HEK293 (cell line): ENCODE measurements around the gene PRPF6.

Experiments used
- HOXD13 ChIP-seq: sonication (generic); formaldehyde crosslinking; IDR thresholded peaks from 2 replicates; pipeline ENCODE4 v1.8.0; 2022; ENCODE audit warnings: missing genetic modification reagents, borderline replicate concordance
- IKZF3 ChIP-seq: fragments of 450-650 bp; IDR thresholded peaks from 2 replicates; pipeline ENCODE4 v1.5.0; 2018; ENCODE audit warnings: missing biosample characterization, mild to moderate bottlenecking, missing genetic modification characterization, moderate library complexity
- KLF1 ChIP-seq: fragments of 450-650 bp; formaldehyde crosslinking; IDR thresholded peaks from 2 replicates; pipeline ENCODE4 v1.5.1; 2016; ENCODE audit warnings: missing biosample characterization, missing genetic modification characterization
- KLF9 ChIP-seq: fragments of 450-650 bp; formaldehyde crosslinking; IDR thresholded peaks from 2 replicates; pipeline ENCODE4 v1.5.1; 2016; ENCODE audit warnings: missing biosample characterization, missing genetic modification characterization, low read depth
- PRDM1 ChIP-seq: fragments of 450-650 bp; formaldehyde crosslinking; IDR thresholded peaks from 2 replicates; pipeline ENCODE4; 2016; ENCODE audit warnings: missing biosample characterization, missing genetic modification characterization
- SCRT2 ChIP-seq: fragments of 450-650 bp; formaldehyde crosslinking; IDR thresholded peaks from 2 replicates; pipeline ENCODE4 v1.5.1; 2016; ENCODE audit warnings: missing biosample characterization, missing genetic modification characterization
- SP3 ChIP-seq: fragments of 450-650 bp; formaldehyde crosslinking; IDR thresholded peaks from 2 replicates; pipeline ENCODE4 v1.5.1; 2016; ENCODE audit warnings: missing biosample characterization, missing genetic modification characterization
- SP7 ChIP-seq: fragments of 450-650 bp; formaldehyde crosslinking; IDR thresholded peaks from 2 replicates; pipeline ENCODE4 v1.5.1; 2016; ENCODE audit warnings: missing biosample characterization, missing genetic modification characterization
- ZBTB20 ChIP-seq: fragments of 450-650 bp; formaldehyde crosslinking; IDR thresholded peaks from 2 replicates; pipeline ENCODE4 v1.5.1; 2016; ENCODE audit warnings: missing biosample characterization, missing genetic modification characterization
- ZFP37 ChIP-seq: fragments of 450-650 bp; formaldehyde crosslinking; IDR thresholded peaks from 2 replicates; pipeline ENCODE4 v1.5.1; 2016; ENCODE audit warnings: missing biosample characterization, missing genetic modification characterization
- ZNF138 ChIP-seq: fragments of 450-650 bp; formaldehyde crosslinking; IDR thresholded peaks from 2 replicates; pipeline ENCODE4 v1.5.1; 2016; ENCODE audit warnings: missing biosample characterization, missing genetic modification characterization, borderline replicate concordance
- ZNF155 ChIP-seq: fragments of 450-650 bp; formaldehyde crosslinking; IDR thresholded peaks from 2 replicates; pipeline ENCODE4 v1.5.1; 2016; ENCODE audit warnings: missing biosample characterization, missing genetic modification characterization
- ZNF16 ChIP-seq: fragments of 450-650 bp; formaldehyde crosslinking; IDR thresholded peaks from 2 replicates; pipeline ENCODE4 v1.5.1; 2016; ENCODE audit warnings: low read depth, missing biosample characterization, missing genetic modification characterization
- ZNF174 ChIP-seq: fragments of 450-650 bp; formaldehyde crosslinking; IDR thresholded peaks from 2 replicates; pipeline ENCODE4 v1.5.0; 2017; ENCODE audit warnings: missing biosample characterization, mild to moderate bottlenecking, missing genetic modification characterization
- ZNF214 ChIP-seq: fragments of 450-650 bp; formaldehyde crosslinking; IDR thresholded peaks from 2 replicates; pipeline ENCODE4 v1.5.1; 2017; ENCODE audit warnings: missing biosample characterization, mild to moderate bottlenecking, missing genetic modification characterization, borderline replicate concordance
- ZNF223 ChIP-seq: fragments of 450-650 bp; formaldehyde crosslinking; IDR thresholded peaks from 2 replicates; pipeline ENCODE4 v1.5.1; 2016; ENCODE audit warnings: missing biosample characterization, missing genetic modification characterization
- ZNF311 ChIP-seq: fragments of 450-650 bp; formaldehyde crosslinking; IDR thresholded peaks from 2 replicates; pipeline ENCODE4 v1.5.1; 2017; ENCODE audit warnings: missing biosample characterization, missing genetic modification characterization, borderline replicate concordance
- ZNF394 ChIP-seq: fragments of 450-650 bp; formaldehyde crosslinking; IDR thresholded peaks from 2 replicates; pipeline ENCODE4 v1.5.1; 2016; ENCODE audit warnings: missing biosample characterization, missing genetic modification characterization, mild to moderate bottlenecking, moderate library complexity, borderline replicate concordance
- ZNF404 ChIP-seq: fragments of 450-650 bp; formaldehyde crosslinking; IDR thresholded peaks from 2 replicates; pipeline ENCODE4 v1.5.1; 2017; ENCODE audit warnings: missing biosample characterization, missing genetic modification characterization
- ZNF48 ChIP-seq: fragments of 450-650 bp; formaldehyde crosslinking; IDR thresholded peaks from 2 replicates; pipeline ENCODE4 v1.5.1; 2016; ENCODE audit warnings: missing biosample characterization, missing genetic modification characterization
- ZNF521 ChIP-seq: fragments of 450-650 bp; formaldehyde crosslinking; IDR thresholded peaks from 2 replicates; pipeline ENCODE4 v1.5.1; 2017; ENCODE audit warnings: missing biosample characterization, mild to moderate bottlenecking, missing genetic modification characterization
- ZNF530 ChIP-seq: fragments of 450-650 bp; formaldehyde crosslinking; IDR thresholded peaks from 2 replicates; pipeline ENCODE4 v1.5.1; 2016; ENCODE audit warnings: low read depth, missing biosample characterization, missing genetic modification characterization
- ZNF544 ChIP-seq: fragments of 450-650 bp; formaldehyde crosslinking; IDR thresholded peaks from 2 replicates; pipeline ENCODE4 v1.5.0; 2017; ENCODE audit warnings: missing biosample characterization, missing genetic modification characterization
- ZNF548 ChIP-seq: fragments of 450-650 bp; formaldehyde crosslinking; IDR thresholded peaks from 2 replicates; pipeline ENCODE4 v1.5.1; 2016; ENCODE audit warnings: missing biosample characterization, missing genetic modification characterization
- ZNF585B ChIP-seq: fragments of 450-650 bp; formaldehyde crosslinking; IDR thresholded peaks from 2 replicates; pipeline ENCODE4 v1.5.1; 2016; ENCODE audit warnings: missing biosample characterization, missing genetic modification characterization
- ZNF623 ChIP-seq: fragments of 450-650 bp; formaldehyde crosslinking; IDR thresholded peaks from 2 replicates; pipeline ENCODE4 v1.5.1; 2016; ENCODE audit warnings: missing biosample characterization, missing genetic modification characterization
- ZNF626 ChIP-seq: fragments of 450-650 bp; sonication (Bioruptor Pico); formaldehyde crosslinking; IDR thresholded peaks from 2 replicates; pipeline ENCODE4 v1.5.1; 2018; ENCODE audit warnings: missing biosample characterization, missing genetic modification characterization, inconsistent platforms
- ZNF747 ChIP-seq: fragments of 450-650 bp; formaldehyde crosslinking; IDR thresholded peaks from 2 replicates; pipeline ENCODE4 v1.5.1; 2016; ENCODE audit warnings: missing biosample characterization, missing genetic modification characterization
- ZNF843 ChIP-seq: fragments of 450-650 bp; formaldehyde crosslinking; IDR thresholded peaks from 2 replicates; pipeline ENCODE4 v1.5.1; 2016; ENCODE audit warnings: missing biosample characterization, missing genetic modification characterization
- TF ChIP-seq, protein P1 (sequence below): fragments of 450-650 bp; formaldehyde crosslinking; IDR thresholded peaks from 2 replicates; pipeline ENCODE4 v1.5.1; 2016; ENCODE audit warnings: missing biosample characterization, missing genetic modification characterization
- TF ChIP-seq, protein P2 (sequence below): fragments of 450-650 bp; formaldehyde crosslinking; IDR thresholded peaks from 2 replicates; pipeline ENCODE4 v1.5.1; 2016; ENCODE audit warnings: missing biosample characterization, missing genetic modification characterization, borderline replicate concordance
- TF ChIP-seq, protein P3 (sequence below): fragments of 450-650 bp; formaldehyde crosslinking; IDR thresholded peaks from 2 replicates; pipeline ENCODE4; 2016; ENCODE audit warnings: missing biosample characterization, missing genetic modification characterization
- TF ChIP-seq, protein P4 (sequence below): IDR thresholded peaks from 2 replicates; pipeline ENCODE4 v1.6.1; 2011; ENCODE audit warnings: mild to moderate bottlenecking, low read depth, low read length, borderline replicate concordance

PRPF6 gene

DNA sequence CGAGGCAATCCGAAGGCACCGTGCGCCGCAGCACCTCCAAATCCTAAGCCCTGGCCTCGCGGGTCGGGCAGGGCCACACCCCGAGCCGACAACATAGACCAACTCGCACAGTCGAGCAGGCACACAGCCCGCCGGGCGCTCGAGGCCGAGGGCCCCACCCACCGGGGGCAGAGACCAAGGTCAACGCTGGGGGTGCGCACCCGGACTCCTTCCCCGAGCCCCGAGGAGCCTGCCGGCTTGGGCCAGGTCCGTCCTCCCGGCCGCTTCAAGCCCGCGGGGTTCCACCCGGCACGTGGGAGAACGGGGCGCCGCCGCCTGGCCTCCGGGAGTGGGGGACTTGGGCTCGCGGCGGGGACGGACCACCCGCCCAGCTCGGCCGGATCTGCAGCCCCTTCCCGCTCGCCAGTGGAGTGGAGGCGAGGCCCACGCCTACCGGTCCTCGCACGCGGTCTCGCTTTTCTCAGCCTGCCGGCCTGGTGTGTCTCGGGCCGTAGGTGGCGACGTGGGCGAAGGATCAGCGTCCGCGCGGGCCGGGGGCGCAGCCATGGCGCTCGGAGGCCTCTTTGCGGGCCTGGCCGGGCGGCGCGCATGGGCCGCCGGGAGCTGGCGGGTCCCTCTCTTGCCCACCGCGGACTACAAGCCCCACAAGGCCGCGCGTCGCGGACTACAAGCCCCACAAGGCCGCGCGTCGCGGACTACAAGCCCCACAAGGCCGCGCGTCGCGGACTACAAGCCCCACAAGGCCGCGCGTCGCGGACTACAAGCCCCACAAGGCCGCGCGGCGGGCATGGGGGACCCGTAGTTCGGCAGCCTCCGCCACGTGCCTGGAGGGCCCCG, 24.9 kb upstream of the PRPF6 start, which contains the start of gene UCKL1 (continued):
- TF ChIP-seq ZNF214 (tag by site-specific recombination) (no peak), ZNF626 (tag by site-specific recombination) (no peak), ZNF548 (tag by site-specific recombination) (no peak), KLF1 (peak; percentile 45; the same call in 1 of the 2 replicates), HOXD13 (CRISPR knock-in tag) (0 out of 2 replicates have a peak, but pooled peaks have one; percentile 47), ZNF521 (no peak), ZNF544 (tag by site-specific recombination) (no peak), ZNF585B (tag by site-specific recombination) (no peak), ZNF174 (tag by site-specific recombination) (no peak), SP3 (tag by site-specific recombination) (peak; percentile 88), ZNF48 (tag by site-specific recombination) (no peak), ZFP37 (tag by site-specific recombination) (no peak), PRDM1 (no peak), SCRT2 (tag by site-specific recombination) (peak; percentile 20; the same call in 1 of the 2 replicates), ZNF311 (tag by site-specific recombination) (no peak), ZNF16 (no peak), ZBTB20 (tag by site-specific recombination) (peak; percentile 96), ZNF623 (tag by site-specific recombination) (no peak), KLF9 (tag by site-specific recombination) (peak; percentile 66; the same call in 1 of the 2 replicates), ZNF155 (tag by site-specific recombination) (no peak), ZNF138 (tag by site-specific recombination) (no peak), ZNF530 (tag by site-specific recombination) (no peak), SP7 (tag by site-specific recombination) (peak; percentile 63), ZNF404 (tag by site-specific recombination) (no peak), IKZF3 (tag by site-specific recombination) (no peak), ZNF223 (tag by site-specific recombination) (no peak), ZNF394 (tag by site-specific recombination) (peak; percentile 34; the same call in 1 of the 2 replicates), ZNF843 (tag by site-specific recombination) (0 out of 2 replicates have a peak, but pooled peaks have one; percentile 44), ZNF747 (tag by site-specific recombination) (no peak)
- TF ChIP-seq, protein P1, sequence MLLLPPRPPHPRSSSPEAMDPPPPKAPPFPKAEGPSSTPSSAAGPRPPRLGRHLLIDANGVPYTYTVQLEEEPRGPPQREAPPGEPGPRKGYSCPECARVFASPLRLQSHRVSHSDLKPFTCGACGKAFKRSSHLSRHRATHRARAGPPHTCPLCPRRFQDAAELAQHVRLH (tag by site-specific recombination), result no peak
- TF ChIP-seq, protein P2, sequence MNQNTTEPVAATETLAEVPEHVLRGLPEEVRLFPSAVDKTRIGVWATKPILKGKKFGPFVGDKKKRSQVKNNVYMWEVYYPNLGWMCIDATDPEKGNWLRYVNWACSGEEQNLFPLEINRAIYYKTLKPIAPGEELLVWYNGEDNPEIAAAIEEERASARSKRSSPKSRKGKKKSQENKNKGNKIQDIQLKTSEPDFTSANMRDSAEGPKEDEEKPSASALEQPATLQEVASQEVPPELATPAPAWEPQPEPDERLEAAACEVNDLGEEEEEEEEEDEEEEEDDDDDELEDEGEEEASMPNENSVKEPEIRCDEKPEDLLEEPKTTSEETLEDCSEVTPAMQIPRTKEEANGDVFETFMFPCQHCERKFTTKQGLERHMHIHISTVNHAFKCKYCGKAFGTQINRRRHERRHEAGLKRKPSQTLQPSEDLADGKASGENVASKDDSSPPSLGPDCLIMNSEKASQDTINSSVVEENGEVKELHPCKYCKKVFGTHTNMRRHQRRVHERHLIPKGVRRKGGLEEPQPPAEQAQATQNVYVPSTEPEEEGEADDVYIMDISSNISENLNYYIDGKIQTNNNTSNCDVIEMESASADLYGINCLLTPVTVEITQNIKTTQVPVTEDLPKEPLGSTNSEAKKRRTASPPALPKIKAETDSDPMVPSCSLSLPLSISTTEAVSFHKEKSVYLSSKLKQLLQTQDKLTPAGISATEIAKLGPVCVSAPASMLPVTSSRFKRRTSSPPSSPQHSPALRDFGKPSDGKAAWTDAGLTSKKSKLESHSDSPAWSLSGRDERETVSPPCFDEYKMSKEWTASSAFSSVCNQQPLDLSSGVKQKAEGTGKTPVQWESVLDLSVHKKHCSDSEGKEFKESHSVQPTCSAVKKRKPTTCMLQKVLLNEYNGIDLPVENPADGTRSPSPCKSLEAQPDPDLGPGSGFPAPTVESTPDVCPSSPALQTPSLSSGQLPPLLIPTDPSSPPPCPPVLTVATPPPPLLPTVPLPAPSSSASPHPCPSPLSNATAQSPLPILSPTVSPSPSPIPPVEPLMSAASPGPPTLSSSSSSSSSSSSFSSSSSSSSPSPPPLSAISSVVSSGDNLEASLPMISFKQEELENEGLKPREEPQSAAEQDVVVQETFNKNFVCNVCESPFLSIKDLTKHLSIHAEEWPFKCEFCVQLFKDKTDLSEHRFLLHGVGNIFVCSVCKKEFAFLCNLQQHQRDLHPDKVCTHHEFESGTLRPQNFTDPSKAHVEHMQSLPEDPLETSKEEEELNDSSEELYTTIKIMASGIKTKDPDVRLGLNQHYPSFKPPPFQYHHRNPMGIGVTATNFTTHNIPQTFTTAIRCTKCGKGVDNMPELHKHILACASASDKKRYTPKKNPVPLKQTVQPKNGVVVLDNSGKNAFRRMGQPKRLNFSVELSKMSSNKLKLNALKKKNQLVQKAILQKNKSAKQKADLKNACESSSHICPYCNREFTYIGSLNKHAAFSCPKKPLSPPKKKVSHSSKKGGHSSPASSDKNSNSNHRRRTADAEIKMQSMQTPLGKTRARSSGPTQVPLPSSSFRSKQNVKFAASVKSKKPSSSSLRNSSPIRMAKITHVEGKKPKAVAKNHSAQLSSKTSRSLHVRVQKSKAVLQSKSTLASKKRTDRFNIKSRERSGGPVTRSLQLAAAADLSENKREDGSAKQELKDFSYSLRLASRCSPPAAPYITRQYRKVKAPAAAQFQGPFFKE (tag by site-specific recombination), result no peak
- TF ChIP-seq, protein P3, sequence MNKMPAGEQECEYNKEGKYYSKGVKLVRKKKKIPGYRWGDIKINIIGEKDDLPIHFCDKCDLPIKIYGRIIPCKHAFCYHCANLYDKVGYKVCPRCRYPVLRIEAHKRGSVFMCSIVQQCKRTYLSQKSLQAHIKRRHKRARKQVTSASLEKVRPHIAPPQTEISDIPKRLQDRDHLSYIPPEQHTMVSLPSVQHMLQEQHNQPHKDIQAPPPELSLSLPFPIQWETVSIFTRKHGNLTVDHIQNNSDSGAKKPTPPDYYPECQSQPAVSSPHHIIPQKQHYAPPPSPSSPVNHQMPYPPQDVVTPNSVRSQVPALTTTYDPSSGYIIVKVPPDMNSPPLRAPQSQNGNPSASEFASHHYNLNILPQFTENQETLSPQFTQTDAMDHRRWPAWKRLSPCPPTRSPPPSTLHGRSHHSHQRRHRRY, result no peak
- TF ChIP-seq, protein P4, sequence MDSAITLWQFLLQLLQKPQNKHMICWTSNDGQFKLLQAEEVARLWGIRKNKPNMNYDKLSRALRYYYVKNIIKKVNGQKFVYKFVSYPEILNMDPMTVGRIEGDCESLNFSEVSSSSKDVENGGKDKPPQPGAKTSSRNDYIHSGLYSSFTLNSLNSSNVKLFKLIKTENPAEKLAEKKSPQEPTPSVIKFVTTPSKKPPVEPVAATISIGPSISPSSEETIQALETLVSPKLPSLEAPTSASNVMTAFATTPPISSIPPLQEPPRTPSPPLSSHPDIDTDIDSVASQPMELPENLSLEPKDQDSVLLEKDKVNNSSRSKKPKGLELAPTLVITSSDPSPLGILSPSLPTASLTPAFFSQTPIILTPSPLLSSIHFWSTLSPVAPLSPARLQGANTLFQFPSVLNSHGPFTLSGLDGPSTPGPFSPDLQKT, result no peak
